GM19025 (cell line): ENCODE measurements around the gene TLN1.

Experiments used
- ATAC-seq: cut with Tn5 transposase; IDR thresholded peaks from one replicate; pipeline ENCODE4 v1.9.1; 2021; ENCODE audit warnings: mild to moderate bottlenecking, low read depth, moderate library complexity; ENCODE audit not compliant: unreplicated experiment

Gene TLN1

DNA sequence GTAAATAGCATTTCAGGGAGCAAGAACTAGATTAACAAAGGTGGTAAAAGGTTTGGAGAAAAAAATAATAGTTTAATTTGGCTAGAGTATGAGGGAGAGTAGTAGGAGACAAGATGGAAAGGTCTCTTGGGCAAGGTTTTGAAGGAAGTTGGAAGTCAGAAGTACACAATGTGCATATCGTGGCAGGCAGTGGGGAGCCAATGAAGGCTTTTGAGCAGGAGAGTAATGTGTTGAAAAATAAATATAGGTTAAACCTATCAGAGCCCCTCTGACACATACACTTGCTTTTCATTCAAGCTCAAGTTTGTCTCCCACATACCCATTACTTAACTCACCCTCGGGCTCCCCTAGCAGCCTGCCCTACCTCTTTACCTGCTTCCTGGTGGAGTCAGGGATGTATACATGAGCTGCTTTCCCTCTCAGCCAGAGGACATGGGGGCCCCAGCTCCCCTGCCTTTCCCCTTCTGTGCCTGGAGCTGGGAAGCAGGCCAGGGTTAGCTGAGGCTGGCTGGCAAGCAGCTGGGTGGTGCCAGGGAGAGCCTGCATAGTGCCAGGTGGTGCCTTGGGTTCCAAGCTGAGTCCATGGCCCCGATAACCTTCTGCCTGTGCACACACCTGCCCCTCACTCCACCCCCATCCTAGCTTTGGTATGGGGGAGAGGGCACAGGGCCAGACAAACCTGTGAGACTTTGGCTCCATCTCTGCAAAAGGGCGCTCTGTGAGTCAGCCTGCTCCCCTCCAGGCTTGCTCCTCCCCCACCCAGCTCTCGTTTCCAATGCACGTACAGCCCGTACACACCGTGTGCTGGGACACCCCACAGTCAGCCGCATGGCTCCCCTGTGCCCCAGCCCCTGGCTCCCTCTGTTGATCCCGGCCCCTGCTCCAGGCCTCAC, 58.6 kb downstream of the TLN1 start, which contains the start of gene CA9:
Gene CA9 (plus strand): TSS at position 797 of the 893 bp plus-strand sequence. CDS start 32 bp downstream, at position 829.
- no peak for ATAC-seq

DNA sequence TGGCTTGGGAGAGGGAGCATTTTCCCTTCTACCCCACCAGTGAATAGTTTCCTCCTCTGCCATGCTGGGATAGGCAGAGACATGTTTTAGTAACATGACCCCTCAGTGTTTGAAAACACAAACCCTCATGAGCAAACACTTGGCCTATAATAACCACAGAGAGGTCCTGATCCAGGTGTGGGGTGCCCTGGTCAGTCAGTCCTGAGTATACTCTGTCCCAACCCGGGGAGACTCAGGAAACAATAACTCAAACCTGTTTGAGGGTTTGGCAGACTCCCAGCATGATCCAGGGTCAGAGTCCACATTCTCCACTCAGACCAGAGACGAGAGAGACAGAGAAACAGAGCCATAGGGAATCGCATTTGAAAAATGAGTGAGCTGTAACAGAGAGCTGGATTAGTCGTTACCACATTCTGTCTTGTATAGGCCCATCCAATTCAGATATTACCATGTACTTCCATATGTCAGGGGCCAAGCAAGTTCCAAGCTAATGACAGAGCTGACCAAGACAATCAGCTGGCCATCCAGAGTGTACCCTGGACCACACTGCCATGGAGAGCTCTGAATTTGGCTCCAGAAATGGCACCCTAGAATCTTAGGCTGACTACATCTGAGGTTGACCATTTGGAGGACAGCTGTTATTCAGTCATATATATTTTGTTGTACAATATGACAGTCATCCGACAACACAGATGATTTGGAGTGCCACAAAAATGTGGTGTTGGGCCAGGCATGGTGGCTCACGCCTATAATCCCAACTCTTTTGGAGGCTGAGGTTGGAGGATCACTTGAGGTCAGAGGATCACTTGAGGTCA, 62.5 kb downstream of the TLN1 start:
- no peak for ATAC-seq

DNA sequence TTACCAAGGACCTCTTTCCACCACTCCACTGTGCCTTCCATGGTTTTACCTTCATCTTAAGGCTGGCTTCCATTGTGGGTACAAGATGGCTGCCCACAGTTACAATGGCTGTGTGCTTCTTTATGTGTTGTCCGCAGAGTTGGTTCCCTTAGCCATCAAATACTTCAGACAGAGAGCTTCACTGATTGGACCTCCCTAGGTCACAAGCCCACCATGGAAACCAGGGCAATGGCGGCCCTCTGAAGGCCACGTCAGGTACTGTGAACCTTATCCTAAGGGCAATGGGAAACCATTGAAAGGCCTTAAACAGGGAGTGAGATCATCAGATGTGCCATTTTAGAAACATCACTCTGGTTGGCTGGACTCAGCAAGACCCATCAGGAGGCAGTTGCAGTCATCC, 64.1 kb downstream of the TLN1 start:
- no peak for ATAC-seq

DNA sequence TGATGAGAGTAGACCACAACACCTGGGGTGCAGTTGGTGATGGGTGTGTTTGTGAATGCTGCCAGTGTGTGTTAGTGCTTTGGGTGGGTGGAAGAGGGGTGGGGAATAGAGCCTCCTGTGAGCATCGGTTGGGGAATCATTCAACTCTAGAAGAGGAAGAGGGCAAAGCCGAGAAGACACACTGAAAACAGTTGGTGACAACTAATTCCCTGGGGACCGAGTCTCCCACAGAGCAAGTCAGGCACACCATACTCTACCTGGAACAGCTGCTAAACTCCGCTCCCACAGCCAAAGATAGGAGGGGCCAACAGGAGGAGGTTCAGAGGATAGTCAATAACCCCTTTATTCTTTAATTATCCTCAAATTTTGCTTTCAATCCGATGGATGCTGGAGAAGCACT, 65.4 kb downstream of the TLN1 start:
- no peak for ATAC-seq

DNA sequence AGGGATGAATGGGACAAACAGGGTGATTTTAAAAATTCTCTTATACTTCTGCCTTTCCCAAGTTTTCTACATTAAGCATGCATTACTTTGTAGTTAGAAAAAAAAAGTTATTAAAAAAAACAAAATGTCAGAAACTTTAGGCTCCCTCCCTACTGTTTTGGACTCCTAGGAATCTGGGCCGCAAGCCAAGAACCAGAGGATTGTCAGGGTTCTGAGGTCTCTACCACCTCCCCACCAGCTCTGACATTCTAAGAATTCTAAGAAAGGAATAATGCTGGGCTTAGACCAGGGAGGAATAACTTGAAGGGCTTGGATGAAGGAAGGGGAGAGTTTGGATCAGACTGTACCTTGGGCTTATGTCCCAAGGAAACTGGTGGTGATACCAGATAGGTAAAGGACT, 66.0 kb downstream of the TLN1 start:
- ATAC-seq: no peak

DNA sequence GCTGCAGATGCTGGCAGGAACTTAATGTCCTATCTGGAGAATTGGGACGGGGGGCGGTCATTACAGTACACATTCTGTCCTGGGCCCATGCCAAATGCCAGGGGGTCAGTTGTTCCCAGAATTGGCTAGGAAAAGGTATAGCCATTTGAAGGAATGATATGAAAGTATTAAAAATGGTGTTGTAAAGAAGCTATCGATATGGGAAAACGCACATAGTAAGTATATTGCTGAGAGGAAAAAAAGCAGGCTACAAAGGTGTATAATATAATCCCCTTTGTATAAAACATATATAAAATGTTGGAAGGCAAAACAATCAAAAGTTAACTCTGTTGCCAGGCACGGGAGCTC, 66.5 kb downstream of the TLN1 start:
- no peak for ATAC-seq

DNA sequence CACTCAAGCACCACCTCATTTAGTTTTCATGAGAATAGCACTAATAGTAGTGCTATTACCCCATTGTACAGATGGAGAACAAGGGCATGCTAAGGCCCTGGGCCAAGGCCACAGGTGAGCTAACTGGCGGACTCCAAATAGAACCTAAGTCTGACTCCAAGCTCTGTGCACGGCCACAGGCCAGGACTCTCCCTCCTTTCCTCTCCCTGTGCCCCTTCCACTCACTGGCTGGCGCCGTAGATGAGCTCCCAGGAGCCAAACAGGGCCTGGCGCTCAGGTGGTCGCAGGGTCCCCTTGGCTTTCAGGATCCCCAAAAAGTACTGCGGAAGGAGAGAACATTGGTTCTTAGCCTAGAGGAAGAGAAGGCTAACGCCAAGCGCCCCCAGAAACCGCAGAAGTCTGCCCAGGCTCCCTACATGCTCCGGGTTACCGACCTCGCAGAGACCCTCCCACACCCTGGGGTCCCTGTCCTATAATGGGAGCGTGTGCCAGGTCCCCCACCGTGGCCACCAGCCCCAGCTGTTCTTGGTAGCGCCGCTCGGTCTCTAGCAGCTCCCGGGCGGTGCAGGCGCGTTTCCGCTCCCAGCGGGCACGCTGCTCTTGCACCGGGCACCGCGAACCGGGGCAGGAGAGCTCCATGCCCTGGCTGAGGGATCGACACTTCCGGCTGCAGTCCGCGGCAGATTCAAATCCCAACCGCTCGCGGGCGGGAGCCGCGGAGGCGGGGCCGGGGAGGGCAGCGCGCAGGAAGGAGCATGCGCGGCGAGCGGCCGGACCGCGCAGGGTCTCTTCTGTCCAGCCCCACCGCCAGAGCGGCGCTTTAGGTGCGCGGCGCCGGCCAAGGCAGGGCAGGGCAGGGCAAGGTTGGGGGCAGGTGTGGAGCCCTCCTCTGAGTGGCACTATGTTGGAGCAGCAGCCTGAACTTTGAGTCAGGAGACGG, 67.2 kb downstream of the TLN1 start, which contains the start of gene ARHGEF39:
Gene ARHGEF39 (minus strand): TSS at position 665 of the 940 bp plus-strand sequence. CDS start 26 bp downstream, at position 639.
- ATAC-seq: peak; percentile 81

DNA sequence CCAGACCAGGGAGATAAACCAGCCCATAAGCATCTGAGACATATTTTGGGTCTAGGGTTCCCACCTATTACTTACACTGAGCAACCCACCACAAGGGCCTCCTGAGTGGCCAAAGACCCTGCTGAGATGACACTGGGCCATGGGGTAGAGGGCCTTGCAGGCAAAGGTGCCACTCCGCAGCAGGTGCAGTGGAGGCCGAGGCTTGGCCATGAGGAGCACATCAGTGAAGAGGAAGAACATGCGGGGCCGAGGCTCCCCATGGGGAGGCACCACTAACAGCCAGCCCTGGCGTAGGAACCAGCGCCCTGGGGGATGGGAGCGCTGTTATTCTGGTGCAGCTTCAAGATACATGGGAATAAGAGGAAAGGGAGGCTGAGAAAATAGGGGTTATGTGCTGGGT, 69.6 kb downstream of the TLN1 start:
- ATAC-seq: no peak

DNA sequence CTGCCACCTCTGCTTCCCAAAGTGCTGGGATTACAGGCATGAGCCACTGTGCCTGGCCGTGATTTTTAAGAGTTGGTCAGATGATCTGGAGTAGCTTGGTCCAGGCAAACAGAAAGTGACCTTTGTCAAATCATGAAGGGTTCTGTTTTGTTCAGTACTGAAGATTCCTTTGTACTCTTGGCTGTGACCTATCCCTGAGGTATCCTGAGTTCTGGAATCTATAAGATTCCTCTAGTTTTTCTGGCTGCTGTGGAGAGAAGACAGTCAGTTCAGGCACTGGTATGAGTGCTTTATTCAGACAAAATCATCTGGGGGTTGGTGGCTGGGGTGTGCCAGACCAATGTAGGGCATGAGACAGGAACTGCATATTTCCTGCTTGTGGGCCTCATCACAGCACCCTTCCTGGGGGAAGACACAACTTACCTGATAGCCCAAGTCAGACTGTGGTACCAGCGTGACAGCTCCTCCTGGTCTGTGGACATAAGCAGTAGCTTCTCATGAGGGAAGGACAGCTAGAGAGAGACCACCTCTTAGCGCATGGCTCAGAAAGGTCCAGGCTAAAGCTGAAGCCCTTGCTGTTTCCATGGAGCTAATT, 70.1 kb downstream of the TLN1 start:
- ATAC-seq: no peak

DNA sequence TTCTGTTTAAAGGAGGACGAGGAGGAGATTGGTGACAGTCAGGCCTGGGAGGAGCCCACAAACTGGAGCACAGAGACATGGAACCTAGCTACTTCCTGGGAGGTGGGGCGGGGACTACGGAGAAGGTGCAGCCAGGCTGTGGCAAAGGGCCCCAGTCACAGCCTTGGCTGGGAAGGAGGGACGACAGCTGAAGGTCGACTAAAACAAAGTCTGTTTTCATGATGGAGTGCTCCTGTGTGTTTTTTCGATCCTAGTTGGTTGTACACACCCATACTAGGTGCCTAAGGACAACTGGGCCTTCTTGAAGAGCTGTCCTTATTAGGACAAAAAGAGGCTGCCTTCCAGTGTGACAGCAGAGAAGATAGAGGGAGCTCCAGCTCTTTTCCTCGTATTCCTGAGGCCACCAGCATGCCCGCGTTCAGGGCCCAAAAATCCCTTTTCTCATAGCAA, 71.0 kb downstream of the TLN1 start:
- ATAC-seq: no peak

DNA sequence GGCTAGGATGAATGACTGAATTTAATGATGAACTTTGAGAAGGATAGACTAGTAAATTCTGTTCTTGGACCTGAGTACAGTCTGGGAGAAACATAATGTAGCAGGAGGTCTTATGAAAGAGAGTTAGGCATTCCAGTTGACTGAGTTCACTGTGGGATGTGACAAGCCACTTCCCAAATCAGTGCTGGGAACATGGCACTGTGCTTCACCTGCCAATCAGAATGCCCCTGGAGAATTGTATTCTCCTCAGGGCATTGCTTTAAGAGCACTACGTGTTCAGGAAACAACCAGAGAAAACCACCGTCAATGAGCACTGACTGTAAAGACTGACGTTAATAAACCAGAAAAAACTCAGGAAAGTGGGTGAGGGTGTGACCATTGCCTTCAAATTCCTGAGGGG, 72.7 kb downstream of the TLN1 start:
- no peak for ATAC-seq

DNA sequence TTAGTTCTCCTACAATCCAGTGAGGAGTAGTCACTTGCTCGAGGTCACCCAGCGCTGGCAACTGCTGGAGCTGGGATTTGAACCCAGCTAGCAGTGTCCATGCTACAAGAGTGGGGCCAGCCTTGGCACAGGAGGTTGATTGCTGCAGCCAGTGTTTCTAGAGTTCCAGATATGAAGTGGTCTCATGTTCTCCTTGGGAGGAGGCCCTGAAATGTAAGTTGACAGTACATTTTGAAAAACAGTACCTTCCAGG, 73.1 kb downstream of the TLN1 start:
- ATAC-seq: no peak

DNA sequence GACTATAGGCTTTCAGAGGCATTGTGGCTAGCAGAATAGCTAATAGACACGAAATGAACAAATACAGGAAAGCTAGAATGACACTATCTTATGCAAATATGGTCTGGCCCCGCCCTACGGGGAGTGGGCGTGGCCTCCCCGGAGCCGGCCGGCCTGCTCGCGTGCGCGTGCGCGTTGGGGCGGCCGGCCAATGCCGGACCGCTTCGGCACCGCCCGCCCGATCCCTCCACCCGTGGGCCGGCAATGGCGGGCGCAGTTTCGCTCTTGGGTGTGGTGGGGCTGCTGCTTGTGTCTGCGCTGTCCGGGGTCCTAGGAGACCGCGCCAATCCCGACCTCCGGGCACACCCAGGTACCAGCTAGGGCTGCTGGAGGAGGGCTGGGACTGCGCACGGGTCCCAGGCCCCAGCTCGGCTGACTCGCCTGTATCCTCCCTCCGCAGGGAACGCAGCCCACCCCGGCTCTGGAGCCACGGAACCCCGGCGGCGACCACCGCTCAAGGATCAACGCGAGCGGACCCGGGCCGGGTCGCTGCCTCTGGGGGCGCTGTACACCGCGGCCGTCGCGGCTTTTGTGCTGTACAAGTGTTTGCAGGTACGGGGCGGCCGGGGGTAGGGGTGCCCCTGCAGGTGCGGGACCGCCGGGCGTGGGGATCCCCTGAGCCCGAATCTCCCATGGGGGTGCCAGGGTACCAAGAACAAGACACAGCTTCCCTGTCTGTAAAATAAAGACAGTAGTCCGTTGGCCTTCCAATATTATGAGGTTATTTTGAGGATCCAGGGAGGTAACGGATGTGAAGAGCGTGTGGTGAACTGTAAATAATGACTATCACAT, 73.6 kb downstream of the TLN1 start, which contains the start of gene CCDC107:
Gene CCDC107 (plus strand): TSS at position 156 of the 831 bp plus-strand sequence. CDS start 88 bp downstream, at position 244.
- ATAC-seq: peak; percentile 54

DNA sequence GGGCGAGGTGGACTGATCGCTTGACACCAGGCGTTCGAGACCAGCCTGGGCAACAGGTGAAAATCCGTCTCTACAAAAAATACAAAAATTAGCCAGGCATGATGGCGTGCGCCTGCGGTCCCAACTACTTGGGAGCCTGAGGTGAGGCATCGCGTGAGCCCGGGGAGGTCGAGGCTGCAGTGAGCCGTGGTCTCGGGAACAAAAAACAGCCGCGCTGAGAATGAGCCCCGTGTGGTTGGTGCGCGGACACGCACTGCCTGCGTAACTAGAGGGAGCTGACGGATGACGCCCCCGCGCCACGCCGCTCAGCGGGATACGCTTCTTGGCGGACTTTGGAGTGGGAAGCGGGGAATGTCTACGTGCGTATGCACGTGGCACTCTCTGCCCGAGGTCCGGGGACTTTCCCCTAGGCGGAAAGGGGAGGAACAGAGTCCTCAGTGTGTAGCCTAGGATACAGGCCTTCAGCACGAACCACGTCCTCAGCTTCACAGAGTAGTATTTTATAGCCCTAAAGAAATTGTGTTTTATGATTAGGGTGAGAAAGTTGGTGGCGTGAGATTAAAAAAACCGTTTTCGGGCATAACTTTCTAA, 74.4 kb downstream of the TLN1 start, which contains the start of gene RMRP:
Gene RMRP (minus strand): TSS at position 474 of the 591 bp plus-strand sequence.
- ATAC-seq: peak; percentile 86

DNA sequence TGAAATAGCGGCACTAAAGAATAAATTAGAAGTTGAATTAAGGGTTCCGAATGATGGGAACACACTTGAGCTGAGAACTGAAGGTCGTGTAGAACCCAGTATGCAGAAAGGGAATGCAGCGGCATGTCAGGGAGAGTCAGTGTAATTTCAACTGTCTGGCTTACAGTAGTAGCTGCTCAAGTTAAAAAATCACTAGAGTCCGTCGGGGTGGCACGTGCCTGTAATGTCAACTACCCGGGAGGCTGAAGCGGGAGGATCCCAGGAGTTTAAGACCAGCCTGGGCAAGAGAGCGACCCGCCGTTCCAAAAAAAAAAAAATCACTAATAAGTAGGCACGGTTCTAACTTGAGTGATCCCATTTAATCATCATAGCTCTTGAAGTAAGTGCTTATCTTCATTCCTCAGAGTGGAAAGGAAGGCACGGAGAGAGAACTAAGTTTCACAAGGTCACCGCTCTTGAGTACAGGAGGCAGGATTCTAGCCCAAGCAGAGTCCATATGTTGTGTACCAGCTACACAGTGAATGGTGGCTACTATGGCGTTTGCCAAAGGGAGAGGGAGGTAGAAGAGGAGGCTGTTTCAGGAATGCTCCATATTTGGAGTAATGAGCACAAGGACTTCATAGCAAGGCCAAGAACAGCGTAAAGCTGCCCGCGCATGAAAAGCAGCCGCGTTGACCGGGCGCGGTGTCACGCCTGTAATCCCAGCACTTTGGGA, 75.0 kb downstream of the TLN1 start:
- ATAC-seq: no peak

DNA sequence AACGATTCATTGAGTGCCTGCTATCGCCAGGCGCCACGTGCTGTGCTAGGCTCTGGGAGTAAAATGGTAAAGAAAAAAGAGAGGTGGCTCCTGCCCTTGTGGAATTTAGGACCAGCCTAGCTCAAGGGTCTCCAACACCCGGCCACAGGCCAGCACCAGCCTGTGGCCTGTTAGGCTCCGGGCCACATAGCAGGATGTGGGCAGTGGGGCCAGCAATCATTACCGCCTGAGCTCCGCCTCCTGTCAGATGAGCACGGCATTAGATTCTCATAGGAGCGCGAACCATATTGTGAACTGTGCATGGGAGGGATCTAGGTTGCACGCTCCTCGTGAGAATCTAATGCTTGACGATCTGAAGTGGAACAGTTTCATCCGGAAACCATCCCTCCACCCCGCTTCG, 75.6 kb downstream of the TLN1 start:
- no peak for ATAC-seq

DNA sequence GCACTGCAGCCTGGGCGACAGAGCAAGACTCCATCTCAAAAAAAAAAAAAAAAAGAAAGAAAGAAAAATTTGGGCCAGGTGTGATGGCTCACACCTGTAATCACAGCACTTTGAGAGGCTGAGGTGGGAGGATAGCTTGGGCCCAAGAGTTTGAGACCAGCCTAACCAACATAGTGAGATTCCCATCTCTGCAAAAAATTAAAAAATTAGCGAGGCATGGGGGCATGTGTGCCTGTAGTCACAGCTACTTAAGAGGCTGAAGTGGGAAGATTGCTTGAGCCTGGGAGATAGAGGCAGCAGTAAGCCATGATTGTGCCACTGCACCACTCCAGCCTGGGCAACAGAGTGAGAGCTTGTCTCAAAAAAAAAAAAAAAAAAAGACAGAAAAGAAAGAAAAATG, 78.4 kb downstream of the TLN1 start:
- ATAC-seq: no peak

DNA sequence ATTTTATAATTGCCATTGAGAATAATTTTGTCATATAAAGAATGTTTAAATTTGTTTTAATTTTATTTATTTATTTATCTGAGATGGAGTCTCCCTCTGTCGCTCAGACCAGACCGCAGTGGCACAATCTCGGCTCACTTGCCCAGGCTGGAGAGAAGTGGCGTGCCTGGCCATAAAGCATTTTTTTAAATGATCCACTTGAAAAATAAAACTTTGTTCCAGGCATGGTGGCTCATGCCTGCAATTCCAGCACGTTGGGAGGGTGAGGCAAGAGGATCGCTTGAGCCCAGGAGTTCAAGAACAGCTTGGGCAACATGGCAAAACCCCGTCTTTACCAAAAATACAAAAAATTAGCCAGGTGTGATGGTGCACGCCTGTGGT, 79.2 kb downstream of the TLN1 start:
- ATAC-seq: no peak
